Measurements from ENCODE around the gene PDE6G.
"Not testable (repeated sequence)": the region's sequence is repeated elsewhere in the genome, so short reads cannot be mapped to it uniquely, and the experiment has no call there.

The PDE6G gene

DNA sequence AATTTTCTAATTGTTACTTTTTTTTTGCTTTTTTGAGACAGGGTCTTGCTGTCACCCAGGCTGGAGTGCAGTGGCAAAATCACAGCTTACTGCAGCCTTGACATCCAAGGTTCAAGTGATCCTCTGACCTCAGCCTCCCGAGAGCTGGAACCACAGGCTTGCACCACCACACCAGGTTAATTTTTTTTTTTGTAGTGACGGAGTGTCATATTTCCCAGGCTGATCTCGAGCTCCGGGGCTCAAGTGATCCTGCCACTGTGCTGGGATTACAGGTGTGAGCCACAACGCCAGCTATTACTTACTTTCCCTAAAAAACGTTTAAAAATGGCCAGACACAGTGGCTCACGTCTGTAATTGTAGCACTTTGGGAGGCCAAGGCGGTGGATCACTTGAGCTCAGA, 26.1 kb downstream of the PDE6G start:
- DNase-seq = no peak

- no peak for DNase-seq
Measured at GRCh38 chr17:81621494-81622130, 34.7 kb downstream of the PDE6G start.

DNA sequence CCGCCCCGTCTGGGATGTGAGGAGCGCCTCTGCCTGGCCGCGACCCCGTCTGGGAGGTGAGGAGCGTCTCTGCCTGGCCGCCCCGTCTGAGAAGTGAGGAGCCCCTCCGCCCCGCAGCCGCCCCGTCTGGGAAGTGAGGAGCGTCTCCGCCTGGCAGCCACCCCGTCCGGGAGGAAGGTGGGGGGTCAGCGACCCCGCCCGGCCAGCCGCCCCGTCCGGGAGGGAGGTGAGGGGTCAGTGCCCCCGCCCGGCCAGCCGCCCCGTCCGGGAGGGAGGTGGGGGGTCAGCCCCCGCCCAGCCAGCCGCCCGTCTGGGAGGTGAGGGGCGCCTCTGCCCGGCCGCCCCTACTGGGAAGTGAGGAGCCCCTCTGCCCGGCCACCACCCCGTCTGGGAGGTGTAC, 38.0 kb downstream of the PDE6G start:
- DNase-seq = not testable (repeated sequence)

DNA sequence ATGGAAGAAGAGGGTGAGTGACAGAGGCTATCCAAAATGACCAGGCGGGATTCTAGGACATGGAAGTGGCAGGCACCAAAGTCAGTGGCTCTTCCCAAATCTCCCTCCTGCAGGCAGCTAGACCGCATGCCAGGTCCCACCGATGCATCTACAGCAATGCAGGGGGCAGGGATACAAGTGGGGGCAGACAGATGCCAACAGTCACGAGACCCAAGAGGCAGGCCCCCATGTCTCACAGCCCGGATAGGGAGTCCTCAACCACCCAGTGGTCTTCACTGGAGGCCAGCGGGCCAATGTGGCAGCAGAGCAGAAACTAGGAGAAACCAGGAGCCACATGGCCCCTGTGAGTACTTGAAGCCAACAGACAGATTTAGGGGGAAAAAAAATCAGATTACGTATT, 39.5 kb downstream of the PDE6G start:
- no peak for DNase-seq

GRCh38 chr17:81615401-81615930, 40.9 kb downstream of the PDE6G start:
- DNase-seq = no peak

DNA sequence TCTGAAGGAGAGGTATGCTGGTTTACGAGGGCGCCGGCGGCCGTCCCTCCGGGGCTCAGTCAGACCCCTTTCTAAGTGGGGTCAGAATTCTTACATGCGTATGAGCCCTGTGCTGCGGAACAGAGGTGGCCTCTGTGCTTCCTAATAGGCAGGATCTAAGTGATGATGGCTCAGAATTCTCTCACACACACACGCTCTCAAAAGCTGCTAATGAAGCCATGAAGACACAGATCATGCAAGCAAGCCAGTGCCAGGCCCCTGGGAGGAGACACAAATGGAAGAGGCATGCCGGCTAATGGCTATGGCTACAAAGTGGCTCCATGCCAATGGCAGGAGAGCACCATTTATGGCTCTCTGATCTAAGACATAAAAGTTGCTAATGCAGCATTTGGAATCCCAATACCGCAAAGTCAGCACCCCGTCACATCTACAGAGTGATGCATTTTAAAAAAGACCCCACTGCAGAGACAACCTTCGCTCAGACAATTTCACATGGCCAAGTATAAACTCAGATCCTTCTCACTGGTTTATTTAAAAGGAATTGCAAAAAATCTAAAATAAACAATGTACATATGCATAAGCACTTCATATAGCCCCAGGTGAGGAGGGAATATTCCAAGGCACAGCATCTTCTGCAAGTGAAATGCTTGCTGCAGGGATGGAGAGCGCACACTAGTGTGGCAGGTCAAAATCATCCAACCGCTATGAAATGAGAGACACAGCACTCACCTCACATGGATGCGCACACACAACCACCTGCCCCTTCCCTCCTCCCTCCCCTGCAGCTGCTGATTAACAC, 44.0 kb downstream of the PDE6G start:
- DNase-seq = no peak

DNA sequence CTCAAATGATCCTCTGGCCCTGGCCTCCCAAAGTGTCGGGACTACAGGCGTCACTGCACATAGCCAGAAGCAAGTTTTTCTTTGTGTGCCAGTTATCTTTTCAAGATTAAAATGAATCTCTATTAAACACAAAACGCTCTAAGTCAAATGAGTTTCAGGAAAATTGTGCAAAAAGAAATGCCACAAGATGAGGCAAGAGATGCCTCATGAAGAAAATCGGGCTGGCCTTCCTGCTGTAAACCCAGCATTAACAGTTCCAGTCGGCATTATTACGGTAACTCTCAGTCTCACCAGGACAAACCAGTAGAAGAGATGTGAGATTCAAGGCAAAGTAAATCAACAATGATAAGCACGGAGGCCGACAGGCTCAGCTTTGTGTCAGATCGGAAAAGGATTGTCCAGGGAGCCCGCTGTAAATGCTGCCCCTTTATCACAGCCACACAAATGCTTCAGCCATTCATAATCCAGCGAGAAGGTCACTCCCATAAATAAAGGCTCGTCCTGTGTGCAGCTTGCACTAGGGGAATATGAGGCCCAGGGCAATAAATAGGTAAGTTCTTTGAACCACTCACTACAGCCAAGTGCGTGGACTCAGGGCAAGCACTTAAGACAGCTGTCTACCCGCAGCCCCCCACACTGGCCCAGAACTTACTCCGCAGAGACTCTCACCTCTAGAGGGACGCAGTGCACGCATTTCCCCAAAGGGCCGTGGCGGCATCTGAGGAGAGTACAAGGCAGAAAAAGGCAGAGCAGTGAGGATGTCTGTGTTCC, 46.6 kb downstream of the PDE6G start:
- DNase-seq = no peak

DNA sequence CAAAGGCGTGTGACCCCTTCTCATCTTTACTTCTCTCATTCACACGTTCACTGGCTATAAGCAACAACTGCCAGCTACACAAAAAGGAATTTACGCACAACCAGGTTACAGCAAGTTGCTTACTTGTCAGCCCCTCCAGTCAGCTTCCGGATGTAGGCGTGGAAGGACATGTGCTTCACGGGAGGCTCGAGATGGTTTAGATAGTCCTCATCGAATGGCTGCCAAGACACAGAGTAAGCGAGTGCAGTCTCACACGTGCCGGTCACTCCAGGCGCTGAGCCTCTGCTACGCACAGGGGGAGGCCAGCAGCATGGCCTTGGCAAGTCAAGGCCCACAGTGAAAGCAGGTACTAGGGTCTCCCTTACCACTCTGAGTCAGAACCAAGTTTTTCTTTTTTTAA, 47.7 kb downstream of the PDE6G start:
- DNase-seq = no peak

- no peak for DNase-seq
Measured at GRCh38 chr17:81608082-81608481, 48.3 kb downstream of the PDE6G start.

DNA sequence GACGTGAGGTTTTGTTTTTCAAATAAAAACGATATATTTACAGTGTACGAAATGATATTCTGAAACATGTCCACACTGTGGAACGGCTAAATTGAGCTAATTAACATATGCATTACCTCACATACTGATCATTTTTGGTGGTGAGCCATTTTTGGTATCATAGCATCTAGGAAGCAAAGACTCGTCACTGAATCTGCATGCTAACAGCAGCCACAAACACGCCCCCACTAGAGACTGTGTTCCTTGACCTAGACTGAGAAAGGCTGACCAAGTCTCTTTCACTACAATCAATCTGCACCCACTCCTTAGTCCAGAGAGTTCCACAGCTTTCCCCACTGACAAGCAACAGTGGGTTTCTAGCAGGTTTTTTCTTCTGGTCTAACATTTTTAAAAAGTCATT, 48.9 kb downstream of the PDE6G start:
- DNase-seq = no peak

- no peak for DNase-seq
Measured at GRCh38 chr17:81603846-81604610, 52.3 kb downstream of the PDE6G start.

DNA sequence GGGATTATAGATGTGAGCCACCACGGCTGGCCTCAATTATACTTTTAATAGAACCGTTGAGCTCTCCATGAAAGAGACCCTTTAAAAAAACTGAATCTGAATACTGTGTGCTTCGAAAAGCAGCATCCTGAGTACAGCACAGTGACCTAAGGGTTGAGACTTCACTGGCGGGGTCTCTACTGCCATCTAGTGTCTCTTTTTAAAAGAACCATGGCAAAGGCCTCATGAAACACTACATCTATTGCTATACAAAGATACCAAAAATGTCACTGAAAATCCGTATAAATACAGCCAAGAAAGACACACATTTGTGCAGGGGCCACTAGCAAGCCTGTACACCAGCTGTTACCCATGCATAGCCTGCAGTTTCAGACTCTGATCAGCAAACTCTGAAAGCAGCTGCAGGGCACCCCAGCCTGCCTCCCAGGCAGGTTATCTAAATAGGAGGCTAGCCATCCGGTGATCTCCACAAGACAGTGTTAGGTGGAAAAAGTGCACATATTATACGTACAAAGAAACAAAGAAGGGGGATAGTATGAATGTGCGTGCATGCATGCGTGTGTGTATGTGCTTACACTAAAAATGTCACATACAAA, 54.7 kb downstream of the PDE6G start:
- peak; percentile 25 for DNase-seq
